Measurements from ENCODE around the gene CAPN12. TPM values are rescaled to one million over a fixed set of nuclear protein-coding genes. Genes with fewer than 3 reads are reported as not detected.

Gene CAPN12
- total RNA-seq, 1 donor from 2014 or later, result not detected

DNA sequence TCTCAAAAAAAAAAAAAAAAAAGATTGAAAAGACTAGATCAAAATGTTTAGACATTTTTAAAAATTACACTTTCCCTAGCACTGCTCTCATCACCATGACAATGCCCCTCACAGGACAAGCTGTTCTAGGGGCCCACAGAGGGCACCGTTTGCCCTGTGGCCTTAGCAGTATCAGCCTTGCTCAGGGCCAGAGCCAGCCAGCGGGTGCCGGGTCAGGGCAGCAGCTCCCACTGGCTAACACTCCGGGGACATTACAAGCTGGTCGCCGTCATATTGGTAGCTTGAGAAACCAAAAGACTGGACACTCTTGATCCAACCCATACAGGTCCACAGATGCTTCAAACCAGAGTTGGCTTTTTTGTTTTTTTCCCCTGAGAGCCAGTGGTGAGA is 18.0 kb downstream of the CAPN12 start:
- no peak overlapping the region for H3K27ac Mint-ChIP-seq (ENCODE audit: unreplicated experiment)
- TF ChIP-seq, protein P1, sequence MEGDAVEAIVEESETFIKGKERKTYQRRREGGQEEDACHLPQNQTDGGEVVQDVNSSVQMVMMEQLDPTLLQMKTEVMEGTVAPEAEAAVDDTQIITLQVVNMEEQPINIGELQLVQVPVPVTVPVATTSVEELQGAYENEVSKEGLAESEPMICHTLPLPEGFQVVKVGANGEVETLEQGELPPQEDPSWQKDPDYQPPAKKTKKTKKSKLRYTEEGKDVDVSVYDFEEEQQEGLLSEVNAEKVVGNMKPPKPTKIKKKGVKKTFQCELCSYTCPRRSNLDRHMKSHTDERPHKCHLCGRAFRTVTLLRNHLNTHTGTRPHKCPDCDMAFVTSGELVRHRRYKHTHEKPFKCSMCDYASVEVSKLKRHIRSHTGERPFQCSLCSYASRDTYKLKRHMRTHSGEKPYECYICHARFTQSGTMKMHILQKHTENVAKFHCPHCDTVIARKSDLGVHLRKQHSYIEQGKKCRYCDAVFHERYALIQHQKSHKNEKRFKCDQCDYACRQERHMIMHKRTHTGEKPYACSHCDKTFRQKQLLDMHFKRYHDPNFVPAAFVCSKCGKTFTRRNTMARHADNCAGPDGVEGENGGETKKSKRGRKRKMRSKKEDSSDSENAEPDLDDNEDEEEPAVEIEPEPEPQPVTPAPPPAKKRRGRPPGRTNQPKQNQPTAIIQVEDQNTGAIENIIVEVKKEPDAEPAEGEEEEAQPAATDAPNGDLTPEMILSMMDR (IDR thresholded peaks at IDR 0.05), result no peak
- H3K27me3 Mint-ChIP-seq (ENCODE audit: unreplicated experiment), result no peaks in the 10 kb centered on the region
- DNase-seq (ENCODE audit: extremely low spot score, unreplicated experiment), result no peak
- no peak overlapping the region for H3K4me3 Mint-ChIP-seq (ENCODE audit: unreplicated experiment)
- H3K36me3 Mint-ChIP-seq (ENCODE audit: unreplicated experiment), result peaks cover 26% of the 10 kb centered on the region
- H3K9me3 Mint-ChIP-seq (ENCODE audit: unreplicated experiment), result no peaks in the 10 kb centered on the region
- peaks cover 14% of the 10 kb centered on the region for H3K4me1 Mint-ChIP-seq (ENCODE audit: unreplicated experiment)

DNA sequence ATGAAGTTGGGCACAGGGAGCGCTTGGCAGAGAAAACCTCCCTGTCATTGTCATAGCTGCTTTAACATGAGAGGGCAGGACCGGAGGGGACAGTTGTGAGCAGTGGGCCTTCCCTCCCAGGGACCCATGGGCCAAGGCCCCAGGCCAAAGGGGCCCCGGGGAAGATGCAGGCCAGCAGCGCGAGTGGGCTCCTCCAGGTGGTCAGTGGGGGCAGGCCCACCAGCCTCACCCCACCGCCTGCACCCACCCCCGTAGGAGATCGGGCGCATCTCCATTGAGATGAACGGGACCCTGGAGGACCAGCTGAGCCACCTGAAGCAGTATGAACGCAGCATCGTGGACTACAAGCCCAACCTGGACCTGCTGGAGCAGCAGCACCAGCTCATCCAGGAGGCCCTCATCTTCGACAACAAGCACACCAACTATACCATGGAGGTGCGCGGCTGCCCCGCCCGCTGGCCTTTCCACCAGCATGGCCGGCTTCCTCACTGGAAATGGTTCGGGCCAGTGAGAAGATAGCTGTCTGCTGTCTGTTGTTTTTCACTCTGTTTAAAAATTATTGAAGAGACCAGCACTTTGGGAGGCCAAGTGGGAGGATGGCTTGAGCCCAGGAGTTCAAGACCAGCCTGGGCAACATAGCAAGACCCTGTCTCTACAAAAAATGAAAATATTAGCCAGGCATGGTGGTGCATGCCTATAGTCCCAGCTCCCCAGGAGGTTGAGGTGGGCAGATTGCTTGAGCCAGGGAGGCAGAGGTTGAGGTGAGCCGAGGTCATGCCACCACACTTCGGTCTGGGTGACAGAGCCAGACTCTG is 18.6 kb downstream of the CAPN12 start:
- no peak overlapping the region for H3K4me3 Mint-ChIP-seq (ENCODE audit: unreplicated experiment)
- no peaks in the 10 kb centered on the region for H3K27me3 Mint-ChIP-seq (ENCODE audit: unreplicated experiment)
- H3K9me3 Mint-ChIP-seq (ENCODE audit: unreplicated experiment), result no peaks in the 10 kb centered on the region
- TF ChIP-seq, protein P1 (IDR thresholded peaks at IDR 0.05), result no peak
- peaks cover 25% of the 10 kb centered on the region for H3K36me3 Mint-ChIP-seq (ENCODE audit: unreplicated experiment)
- peak overlapping the region; percentile 7 for H3K27ac Mint-ChIP-seq (ENCODE audit: unreplicated experiment)
- no peak for DNase-seq (ENCODE audit: extremely low spot score, unreplicated experiment)
- peaks cover 18% of the 10 kb centered on the region for H3K4me1 Mint-ChIP-seq (ENCODE audit: unreplicated experiment)

DNA sequence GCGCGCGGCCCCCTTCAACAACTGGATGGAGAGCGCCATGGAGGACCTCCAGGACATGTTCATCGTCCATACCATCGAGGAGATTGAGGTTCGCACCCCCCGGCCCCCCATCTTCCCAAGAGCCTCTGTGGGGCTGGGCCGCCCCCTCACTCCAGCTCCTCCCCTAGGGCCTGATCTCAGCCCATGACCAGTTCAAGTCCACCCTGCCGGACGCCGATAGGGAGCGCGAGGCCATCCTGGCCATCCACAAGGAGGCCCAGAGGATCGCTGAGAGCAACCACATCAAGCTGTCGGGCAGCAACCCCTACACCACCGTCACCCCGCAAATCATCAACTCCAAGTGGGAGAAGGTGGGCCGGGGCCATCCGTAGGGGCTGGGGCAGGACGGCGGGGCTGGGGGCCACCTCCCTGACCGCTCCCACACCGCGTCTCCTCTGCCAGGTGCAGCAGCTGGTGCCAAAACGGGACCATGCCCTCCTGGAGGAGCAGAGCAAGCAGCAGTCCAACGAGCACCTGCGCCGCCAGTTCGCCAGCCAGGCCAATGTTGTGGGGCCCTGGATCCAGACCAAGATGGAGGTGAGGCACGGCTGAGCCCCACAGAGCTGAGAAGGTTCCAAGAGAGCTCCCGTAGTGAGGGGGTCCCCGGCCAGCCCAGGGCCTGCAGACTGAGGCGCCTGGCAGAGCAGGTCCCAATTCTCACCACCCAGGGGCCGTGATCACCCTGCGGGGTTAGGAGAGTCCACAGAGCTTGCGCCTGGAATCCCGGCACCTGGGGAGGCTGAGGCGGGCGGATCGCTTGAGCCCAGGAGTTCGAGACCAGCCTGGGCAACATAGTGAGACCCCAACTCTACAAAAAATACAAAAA is 20.1 kb downstream of the CAPN12 start:
- no peaks in the 10 kb centered on the region for H3K9me3 Mint-ChIP-seq (ENCODE audit: unreplicated experiment)
- no peak overlapping the region for H3K4me3 Mint-ChIP-seq (ENCODE audit: unreplicated experiment)
- peak overlapping the region; percentile 23 for H3K27ac Mint-ChIP-seq (ENCODE audit: unreplicated experiment)
- DNase-seq (ENCODE audit: extremely low spot score, unreplicated experiment), result no peak
- no peaks in the 10 kb centered on the region for H3K27me3 Mint-ChIP-seq (ENCODE audit: unreplicated experiment)
- peaks cover 28% of the 10 kb centered on the region for H3K4me1 Mint-ChIP-seq (ENCODE audit: unreplicated experiment)
- TF ChIP-seq, protein P1 (IDR thresholded peaks at IDR 0.05), result no peak
- H3K36me3 Mint-ChIP-seq (ENCODE audit: unreplicated experiment), result peaks cover 14% of the 10 kb centered on the region

DNA sequence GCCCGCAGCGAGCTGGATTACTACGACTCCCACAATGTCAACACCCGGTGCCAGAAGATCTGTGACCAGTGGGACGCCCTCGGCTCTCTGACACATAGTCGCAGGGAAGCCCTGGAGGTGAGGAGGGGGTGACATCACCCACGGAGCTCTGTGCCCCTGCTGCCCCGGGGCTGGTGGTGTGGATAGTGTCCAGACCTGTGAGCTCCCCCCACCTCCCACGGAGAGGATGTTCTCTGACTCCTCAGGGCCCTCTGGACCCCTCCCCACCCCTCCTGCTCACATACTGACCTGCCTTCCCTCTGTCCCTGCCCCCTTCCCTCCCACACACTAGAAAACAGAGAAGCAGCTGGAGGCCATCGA is 20.7 kb downstream of the CAPN12 start:
- DNase-seq (ENCODE audit: extremely low spot score, unreplicated experiment), result no peak
- Mint-ChIP-seq H3K36me3 (ENCODE audit: unreplicated experiment) (peaks cover 17% of the 10 kb centered on the region), H3K9me3 (ENCODE audit: unreplicated experiment) (no peaks in the 10 kb centered on the region), H3K27me3 (ENCODE audit: unreplicated experiment) (no peaks in the 10 kb centered on the region), H3K4me3 (ENCODE audit: unreplicated experiment) (no peak overlapping the region), H3K4me1 (ENCODE audit: unreplicated experiment) (peaks cover 34% of the 10 kb centered on the region), H3K27ac (ENCODE audit: unreplicated experiment) (peak overlapping the region; percentile 23)
- TF ChIP-seq, protein P1 (IDR thresholded peaks at IDR 0.05), result no peak

Data from osteocyte (in vitro differentiated cells).